Keratinocyte (primary cell): ENCODE data around the gene B9D2. TPM values are rescaled to one million over a fixed set of nuclear protein-coding genes. Genes with fewer than 3 reads are reported as not detected.

Experiments
- DNase-seq: peaks from one replicate; pipeline ENCODE4 v3.0.0-alpha.2; 2011; ENCODE audit warnings: low read depth, missing footprints, low spot score
- FAIRE-seq: peaks from 2 replicates; lab custom pipeline; 2011; peaks lifted over from hg19 to GRCh38; lab: Jason Lieb, UNC
- H2AFZ ChIP-seq: 2 replicates; pipeline ENCODE4 v1.6.0; 2012; ENCODE audit warnings: low read length, control low read depth, inconsistent platforms; ENCODE audit not compliant: control insufficient read depth
- H3K27ac ChIP-seq: 2 replicates; pipeline ENCODE4 v1.5.1; 2011; ENCODE audit warnings: low read length; ENCODE audit not compliant: control insufficient read depth, insufficient read depth
- H3K27me3 ChIP-seq: 3 replicates; pipeline ENCODE4 v1.6.0; 2011; ENCODE audit warnings: low read length; ENCODE audit not compliant: control insufficient read depth, insufficient read depth; ENCODE audit errors: extremely low read depth
- H3K36me3 ChIP-seq, 2 experiments: 2 replicates in 1 of 2; 3 replicates in 1 of 2; pipeline ENCODE4 v1.5.1; 2011; ENCODE audit warnings: low read length in 2 of 2, mild to moderate bottlenecking in 1 of 2; ENCODE audit not compliant: control insufficient read depth in 2 of 2, insufficient read depth in 2 of 2; ENCODE audit errors: extremely low read depth in 1 of 2
- H3K4me1 ChIP-seq: 3 replicates; pipeline ENCODE4 v1.5.1; 2011; ENCODE audit warnings: low read length; ENCODE audit not compliant: control insufficient read depth, insufficient read depth; ENCODE audit errors: extremely low read depth
- H3K4me2 ChIP-seq: 3 replicates; pipeline ENCODE4 v1.6.0; 2011; ENCODE audit warnings: low read depth, low read length; ENCODE audit not compliant: control insufficient read depth, insufficient read depth; ENCODE audit errors: extremely low read depth
- H3K4me3 ChIP-seq, 3 experiments: fragments of 200-600 bp in 1 of 3; sonication (generic) in 1 of 3; 2 replicates in 2 of 3; 3 replicates in 1 of 3; pipeline ENCODE4 v1.5.1; 2011 to 2016; ENCODE audit warnings: low read length in 3 of 3, mild to moderate bottlenecking in 3 of 3, control low read depth in 2 of 3, inconsistent platforms in 1 of 3, low read depth in 1 of 3, mixed read lengths in 1 of 3, mixed run types in 1 of 3, moderate library complexity in 1 of 3; ENCODE audit not compliant: control insufficient read depth in 2 of 3, insufficient read depth in 2 of 3; ENCODE audit errors: extremely low read depth in 1 of 3
- H3K79me2 ChIP-seq: 2 replicates; pipeline ENCODE4 v1.6.0; 2012; ENCODE audit warnings: low read length; ENCODE audit not compliant: control insufficient read depth, insufficient read depth
- H3K9ac ChIP-seq: 3 replicates; pipeline ENCODE4 v1.6.0; 2011; ENCODE audit warnings: low read length; ENCODE audit not compliant: control insufficient read depth, insufficient read depth; ENCODE audit errors: extremely low read depth
- H3K9me1 ChIP-seq: 3 replicates; pipeline ENCODE4 v1.6.0; 2011; ENCODE audit warnings: low read length; ENCODE audit not compliant: control insufficient read depth, insufficient read depth; ENCODE audit errors: extremely low read depth
- H3K9me3 ChIP-seq: 2 replicates; pipeline ENCODE4 v1.5.1; 2012; ENCODE audit warnings: low read depth, low read length; ENCODE audit not compliant: control insufficient read depth
- H4K20me1 ChIP-seq: 3 replicates; pipeline ENCODE4 v1.6.0; 2011; ENCODE audit warnings: low read length; ENCODE audit not compliant: control insufficient read depth, insufficient read depth; ENCODE audit errors: extremely low read depth
- EZH2 ChIP-seq: IDR thresholded peaks from one replicate; pipeline ENCODE4 v1.6.1; 2012; ENCODE audit warnings: inconsistent platforms, mild to moderate bottlenecking, low read length, moderate library complexity
- dilution Hi-C: fragments of 300-500 bp; cut with MboI; formaldehyde crosslinking; loops from one replicate; pipeline ENCODE4 v1.7.0; 2020; ENCODE audit warnings: low sequenced_read_pairs; ENCODE audit not compliant: extremely low pct_ligation_motif_present
- polyA plus RNA-seq, 5 experiments: library from polyadenylated mRNA; depleted of rRNA in 3 of 5; stranded (reverse) in 3 of 5; stranded (forward) in 1 of 5; unstranded in 1 of 5; fragments of >200 nt; gene quantifications; 1 replicate in 1 of 5; 2 replicates in 3 of 5; 3 replicates in 1 of 5; pipeline versions ENCODE4 v1.2.1 to v1.2.3, GENCODE V29; 2011 to 2012; ENCODE audit warnings: missing spikeins in 2 of 5, low read depth in 1 of 5, low replicate concordance in 1 of 5
- TF ChIP-seq, protein P1 (sequence below), 3 experiments: IDR thresholded peaks in 1 of 3; conservative IDR thresholded peaks in 1 of 3; optimal IDR thresholded peaks in 1 of 3; 2 replicates in 2 of 3; 3 replicates in 1 of 3; pipeline versions ENCODE3 to v1.5.1; 2011; ENCODE audit warnings: low read length in 3 of 3, mild to moderate bottlenecking in 3 of 3, moderate library complexity in 2 of 3, control low read depth in 1 of 3, inconsistent platforms in 1 of 3; ENCODE audit not compliant: insufficient read depth in 2 of 3; ENCODE audit errors: extremely low read depth in 1 of 3

B9D2 gene
- polyA plus RNA-seq, 1 donor (not counting 4 experiments of a cell fraction or from before 2014, with no cell fraction given): 2.8 TPM

DNA sequence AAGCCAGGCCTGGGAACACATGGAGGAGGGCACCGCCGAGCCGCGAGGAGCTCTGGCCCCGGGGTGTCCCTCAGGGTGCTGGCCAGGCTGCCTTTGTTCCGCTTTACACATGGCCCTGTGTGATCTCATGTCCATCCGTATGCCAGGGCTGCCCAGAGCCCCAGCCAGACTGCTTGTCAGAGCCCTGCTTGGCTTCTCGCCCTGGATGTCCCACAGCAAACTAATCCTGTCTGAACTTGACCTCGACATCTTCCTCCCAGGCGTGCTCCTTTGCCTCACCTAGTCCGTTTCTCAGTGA, 48.0 kb upstream of the B9D2 start:
- Histone ChIP-seq H3K36me3 (peaks cover 0 to 5% of the 10 kb centered on the region in 2 experiments), H4K20me1 (no peaks in the 10 kb centered on the region), H3K27me3 (no peaks in the 10 kb centered on the region), H3K27ac (no peak overlapping the region), H3K9me1 (no peaks in the 10 kb centered on the region), H3K4me3 (no peak overlapping the region), H3K9me3 (no peaks in the 10 kb centered on the region), H3K9ac (no peak overlapping the region), H3K79me2 (no peaks in the 10 kb centered on the region), H3K4me2 (no peak overlapping the region), H2AFZ (no peak overlapping the region), H3K4me1 (peaks cover 5% of the 10 kb centered on the region)
- no peak for FAIRE-seq
- TF ChIP-seq, protein P1, sequence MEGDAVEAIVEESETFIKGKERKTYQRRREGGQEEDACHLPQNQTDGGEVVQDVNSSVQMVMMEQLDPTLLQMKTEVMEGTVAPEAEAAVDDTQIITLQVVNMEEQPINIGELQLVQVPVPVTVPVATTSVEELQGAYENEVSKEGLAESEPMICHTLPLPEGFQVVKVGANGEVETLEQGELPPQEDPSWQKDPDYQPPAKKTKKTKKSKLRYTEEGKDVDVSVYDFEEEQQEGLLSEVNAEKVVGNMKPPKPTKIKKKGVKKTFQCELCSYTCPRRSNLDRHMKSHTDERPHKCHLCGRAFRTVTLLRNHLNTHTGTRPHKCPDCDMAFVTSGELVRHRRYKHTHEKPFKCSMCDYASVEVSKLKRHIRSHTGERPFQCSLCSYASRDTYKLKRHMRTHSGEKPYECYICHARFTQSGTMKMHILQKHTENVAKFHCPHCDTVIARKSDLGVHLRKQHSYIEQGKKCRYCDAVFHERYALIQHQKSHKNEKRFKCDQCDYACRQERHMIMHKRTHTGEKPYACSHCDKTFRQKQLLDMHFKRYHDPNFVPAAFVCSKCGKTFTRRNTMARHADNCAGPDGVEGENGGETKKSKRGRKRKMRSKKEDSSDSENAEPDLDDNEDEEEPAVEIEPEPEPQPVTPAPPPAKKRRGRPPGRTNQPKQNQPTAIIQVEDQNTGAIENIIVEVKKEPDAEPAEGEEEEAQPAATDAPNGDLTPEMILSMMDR (optimal IDR thresholded peaks at IDR 0.05 in 1 of 3, IDR thresholded peaks at IDR 0.05 in 1 of 3, conservative IDR thresholded peaks at IDR 0.05 in 1 of 3; ENCODE audit: extremely low read depth in 1 of 3, insufficient read depth in 2 of 3, low read length in 3 of 3): no peak
- no peak for TF ChIP-seq EZH2
- dilution Hi-C loops: no loop called here
- no peak for DNase-seq

DNA sequence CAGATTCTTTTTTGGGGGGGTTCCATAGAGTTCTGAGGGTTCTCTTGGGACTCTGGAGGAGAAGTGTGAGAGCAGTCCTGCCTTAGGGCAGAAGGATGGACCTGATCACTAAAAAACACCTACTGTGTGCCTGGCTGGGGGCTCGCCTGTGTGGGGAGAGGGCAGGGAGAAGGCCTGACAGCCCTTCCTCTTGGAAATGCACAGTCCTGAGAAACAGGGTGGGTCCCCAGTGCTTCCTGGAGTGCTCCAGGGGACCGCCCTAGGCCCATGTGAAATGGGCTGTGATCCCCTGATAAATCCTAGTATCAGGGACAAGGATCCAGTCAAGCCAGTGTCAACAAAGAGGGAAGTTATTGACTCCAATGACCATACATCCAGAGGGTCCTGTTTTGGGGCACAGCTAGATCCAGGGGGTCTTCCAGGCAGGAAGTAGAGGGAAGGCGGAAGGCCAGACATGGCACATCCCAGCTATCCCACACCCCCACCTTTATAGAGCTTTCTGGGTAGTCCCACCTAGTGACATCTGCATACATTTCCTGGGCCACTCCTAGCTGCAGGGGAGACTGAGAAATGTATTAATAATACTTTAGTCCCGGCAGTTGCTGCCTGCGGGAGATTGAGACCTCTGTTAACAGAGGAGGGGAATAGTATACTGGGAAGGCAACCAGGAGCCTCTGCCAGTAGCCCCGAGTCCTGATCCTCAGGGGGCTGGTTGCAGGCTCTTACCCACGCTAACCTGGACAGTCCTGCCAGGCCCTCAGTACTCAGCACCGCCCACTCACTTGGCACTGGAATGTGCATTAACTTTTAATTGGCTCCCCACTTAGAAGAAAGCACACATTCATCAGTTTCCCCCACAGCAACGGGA, 47.4 kb upstream of the B9D2 start:
- Histone ChIP-seq H3K9me3 (no peaks in the 10 kb centered on the region), H3K27me3 (no peaks in the 10 kb centered on the region), H3K4me1 (peaks cover 5% of the 10 kb centered on the region), H3K9ac (no peak overlapping the region), H4K20me1 (no peaks in the 10 kb centered on the region), H3K36me3 (peaks cover 0 to 5% of the 10 kb centered on the region in 2 experiments), H3K4me3 (no peak overlapping the region), H3K9me1 (no peaks in the 10 kb centered on the region), H3K79me2 (no peaks in the 10 kb centered on the region), H3K4me2 (no peak overlapping the region), H3K27ac (no peak overlapping the region), H2AFZ (no peak overlapping the region)
- dilution Hi-C loops: no loop called here
- DNase-seq (no peak), FAIRE-seq (no peak)
- TF ChIP-seq, protein P1 (optimal IDR thresholded peaks at IDR 0.05 in 1 of 3, IDR thresholded peaks at IDR 0.05 in 1 of 3, conservative IDR thresholded peaks at IDR 0.05 in 1 of 3; ENCODE audit: extremely low read depth in 1 of 3, insufficient read depth in 2 of 3, low read length in 3 of 3): no peak
- TF ChIP-seq EZH2: no peak
